ENCODE results near the gene FKBP15.
"Not testable (repeated sequence)": the region's sequence is repeated elsewhere in the genome, so short reads cannot be mapped to it uniquely, and the experiment has no call there.

FKBP15 gene

DNA sequence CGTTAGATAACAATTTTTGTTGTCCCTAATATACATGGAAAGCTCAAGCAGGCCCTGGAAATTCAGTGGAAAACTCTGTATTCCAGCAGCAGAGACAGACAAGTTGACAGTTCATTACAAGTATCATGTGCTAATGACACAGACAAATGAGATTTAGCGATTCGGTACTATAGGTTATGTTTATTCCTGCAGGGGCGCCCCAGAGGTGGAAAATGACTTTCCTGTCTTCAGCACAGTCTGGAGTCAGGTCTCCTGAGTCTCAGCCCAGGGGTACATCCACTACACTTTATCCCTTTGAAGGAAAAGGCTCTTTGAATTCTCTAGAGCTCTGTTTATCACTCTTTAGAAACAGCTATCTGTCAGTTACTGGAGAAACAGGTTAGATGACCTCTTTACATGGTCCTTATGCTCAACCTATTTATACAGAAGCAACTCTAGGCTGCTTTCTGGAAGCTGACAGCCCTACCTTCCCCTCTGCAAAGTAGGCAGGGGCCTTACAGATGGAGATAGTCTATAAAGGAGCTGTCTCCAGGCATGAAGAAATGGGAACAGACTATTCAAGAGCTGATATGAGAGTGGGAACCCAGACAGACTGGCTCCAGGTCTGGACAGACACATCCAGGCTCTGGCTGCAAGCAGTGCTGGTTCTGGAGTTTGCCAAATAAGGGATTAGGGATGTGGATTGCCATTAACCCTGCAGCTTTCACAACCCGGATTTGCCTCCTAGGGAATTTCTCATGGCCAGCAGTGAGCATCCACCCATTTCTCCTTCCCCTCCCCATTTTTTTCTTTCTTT, 77.4 kb downstream of the FKBP15 start:
- DNase-seq (ENCODE audit: low read depth), result no peak

DNA sequence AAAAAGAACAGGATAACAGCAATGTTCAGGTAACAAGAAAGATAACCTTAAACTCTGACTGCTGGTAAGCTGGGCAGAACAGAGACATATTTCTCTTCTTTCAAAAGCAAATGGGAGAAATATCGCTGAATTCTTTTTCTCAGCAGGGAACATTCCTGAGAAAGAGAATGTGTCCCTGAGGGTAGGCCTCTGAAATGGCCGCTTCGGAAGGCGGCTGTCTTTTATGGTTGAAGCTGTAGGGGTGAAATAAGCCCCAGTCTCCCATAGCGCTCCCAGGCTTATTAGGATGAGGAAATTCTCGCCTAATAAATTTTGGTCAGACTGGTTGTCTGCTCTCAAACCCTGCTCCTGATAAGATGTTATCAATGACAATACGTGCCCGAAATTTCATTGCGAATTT, 80.2 kb downstream of the FKBP15 start:
- DNase-seq (ENCODE audit: low read depth), result not testable (repeated sequence)

DNA sequence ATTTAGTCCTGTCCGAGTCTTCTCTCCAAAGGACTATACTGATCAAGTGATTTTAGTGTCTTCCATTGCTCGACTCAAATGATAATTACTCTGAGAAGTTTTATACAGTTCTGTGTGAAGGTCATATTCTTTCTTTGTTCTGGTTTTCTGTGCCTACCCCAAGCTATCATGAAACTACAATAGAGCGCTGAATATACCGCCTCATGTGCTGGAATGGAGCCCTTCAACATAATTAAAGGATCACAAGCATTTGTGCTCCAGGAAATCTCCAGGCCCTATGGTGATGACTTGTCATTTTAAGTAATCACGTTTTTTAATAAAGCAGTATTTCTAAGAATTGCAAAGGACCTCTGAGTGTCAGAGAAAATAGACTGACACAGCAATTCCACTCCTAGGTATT, 81.1 kb downstream of the FKBP15 start:
- DNase-seq (ENCODE audit: low read depth), result no peak

DNA sequence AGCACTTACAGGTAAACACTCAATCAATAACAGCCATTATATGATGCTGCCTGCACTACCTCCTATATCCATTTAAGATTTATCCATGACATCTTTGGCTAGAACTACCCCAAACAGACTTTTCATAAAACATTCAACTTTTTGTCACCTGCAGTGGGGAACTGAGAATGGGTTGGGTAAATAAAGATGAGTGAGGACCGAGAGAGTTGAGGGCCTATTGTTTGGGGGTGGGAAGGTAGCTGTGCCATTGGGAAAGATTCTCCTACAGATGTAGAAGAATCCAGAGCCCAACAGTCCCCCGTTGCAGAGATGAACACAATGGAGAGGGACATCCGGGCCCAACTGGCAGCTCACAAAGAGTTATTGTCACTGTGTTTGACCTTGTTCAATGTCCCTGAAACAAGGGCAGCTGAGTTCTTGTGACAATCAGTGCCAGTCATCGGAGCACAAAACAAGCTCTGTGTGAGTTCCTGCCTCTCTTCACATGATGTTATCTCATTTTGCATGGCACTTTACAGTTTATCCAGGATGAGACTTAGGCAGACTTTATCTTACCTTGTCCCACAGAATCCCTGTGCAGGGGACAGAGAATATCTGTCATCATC, 81.8 kb downstream of the FKBP15 start:
- DNase-seq (ENCODE audit: low read depth), result no peak

DNA sequence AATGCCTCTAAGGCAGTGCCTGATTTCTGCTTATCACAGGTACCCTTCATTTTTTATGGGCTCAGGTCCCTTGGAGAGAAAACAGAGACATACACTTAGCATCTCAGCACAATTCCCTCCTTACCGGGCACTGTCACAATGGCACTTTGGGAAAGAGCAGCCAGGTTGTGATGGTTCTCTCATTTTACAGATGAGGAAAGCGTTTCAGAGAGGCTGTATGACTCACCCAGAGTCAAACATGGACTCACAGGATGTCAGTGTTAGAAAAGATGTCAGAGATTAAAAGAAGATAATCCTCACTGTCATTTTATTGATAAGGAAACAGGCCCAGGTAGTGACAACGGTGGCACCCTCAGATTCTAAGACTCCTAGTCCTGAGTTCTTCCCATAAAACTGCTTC, 82.3 kb downstream of the FKBP15 start:
- no peak for DNase-seq (ENCODE audit: low read depth)

DNA sequence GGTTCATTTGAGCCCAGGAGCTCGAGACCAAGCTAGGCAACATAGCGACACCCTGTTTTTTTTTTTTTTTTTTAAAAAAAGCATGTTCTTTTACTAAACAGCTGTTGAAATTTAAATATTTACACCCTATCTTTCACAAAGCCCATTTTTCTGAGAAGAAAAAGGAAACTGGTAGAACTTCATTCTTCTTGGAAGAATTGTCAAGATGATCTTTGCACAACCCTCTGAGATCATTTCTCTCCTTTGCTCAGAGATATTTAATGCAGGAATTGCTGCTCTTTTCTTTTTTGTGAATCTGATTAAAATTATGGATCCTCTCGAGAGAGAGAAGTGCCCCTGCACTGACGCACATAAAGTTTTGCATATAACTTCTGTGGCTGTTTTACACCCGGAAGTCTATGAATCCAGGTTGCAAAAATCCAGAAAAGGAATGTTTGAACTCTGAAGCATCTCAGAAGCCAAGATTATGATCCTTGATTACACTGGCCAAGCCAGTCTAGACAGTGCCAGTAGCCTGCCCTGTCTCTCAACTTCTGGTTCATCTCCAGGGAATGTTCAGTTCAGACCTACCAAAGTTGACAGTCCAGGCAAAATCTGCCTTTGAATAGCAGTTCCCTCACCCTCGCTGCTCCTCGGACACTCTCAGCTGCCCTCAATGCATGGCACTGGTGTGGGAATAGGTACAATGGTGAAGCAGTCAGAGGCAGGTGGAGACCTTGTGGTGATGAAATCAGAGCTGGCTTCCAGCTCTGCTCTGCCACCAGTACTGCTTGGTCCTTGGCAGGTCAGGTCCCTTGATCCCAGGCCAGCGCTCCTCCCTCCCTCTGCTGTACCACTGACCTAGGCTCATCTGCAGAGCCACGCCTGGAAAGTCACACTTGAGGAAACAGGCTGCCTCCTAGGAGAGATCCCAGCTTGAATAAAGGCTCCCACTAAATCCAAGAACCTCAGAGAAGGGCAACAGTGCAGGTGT, 83.6 kb downstream of the FKBP15 start:
- DNase-seq (ENCODE audit: low read depth), result no peak

DNA sequence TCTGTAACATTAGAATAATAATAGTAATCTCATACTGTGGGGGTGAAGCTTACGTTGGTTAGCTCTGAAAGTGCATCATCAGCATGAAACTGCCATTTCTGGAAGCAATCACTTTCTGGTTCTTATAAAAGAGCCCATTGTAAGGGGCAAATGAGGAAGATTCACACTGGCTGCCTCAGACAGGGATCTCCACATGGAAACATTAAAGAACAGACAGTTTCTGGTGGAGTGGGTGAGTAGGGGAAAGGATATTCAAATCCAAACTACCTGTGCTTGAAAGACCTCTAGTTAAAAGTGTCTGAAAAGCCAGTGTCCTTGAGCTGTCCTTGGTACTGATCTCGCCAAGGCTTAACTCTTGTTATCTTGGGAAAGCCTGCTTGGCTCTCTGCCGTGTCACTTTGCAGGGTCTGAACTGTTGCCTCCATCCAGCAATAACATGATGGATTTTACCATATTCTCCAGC, 89.4 kb downstream of the FKBP15 start:
- no peak for DNase-seq (ENCODE audit: low read depth)

DNA sequence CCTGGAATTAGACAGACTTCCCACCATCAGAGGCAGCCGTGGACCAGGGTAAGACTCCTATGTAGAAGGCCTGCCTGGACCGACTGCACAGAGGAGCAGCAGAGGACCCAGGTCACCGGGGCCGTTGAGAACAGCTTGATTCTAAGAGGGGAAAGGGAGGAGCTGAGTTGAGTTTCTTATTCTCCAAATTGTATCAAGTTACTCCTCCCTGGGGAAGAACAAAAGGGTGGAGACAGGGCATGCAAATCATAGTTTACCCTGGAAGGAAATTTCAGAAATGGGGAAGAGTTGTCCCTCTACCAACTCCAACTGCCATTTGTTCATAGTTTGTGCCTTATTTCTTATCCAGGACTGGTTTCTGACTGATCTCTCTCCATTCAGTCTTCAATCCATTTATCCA, 91.2 kb downstream of the FKBP15 start:
- DNase-seq (ENCODE audit: low read depth), result no peak

DNA sequence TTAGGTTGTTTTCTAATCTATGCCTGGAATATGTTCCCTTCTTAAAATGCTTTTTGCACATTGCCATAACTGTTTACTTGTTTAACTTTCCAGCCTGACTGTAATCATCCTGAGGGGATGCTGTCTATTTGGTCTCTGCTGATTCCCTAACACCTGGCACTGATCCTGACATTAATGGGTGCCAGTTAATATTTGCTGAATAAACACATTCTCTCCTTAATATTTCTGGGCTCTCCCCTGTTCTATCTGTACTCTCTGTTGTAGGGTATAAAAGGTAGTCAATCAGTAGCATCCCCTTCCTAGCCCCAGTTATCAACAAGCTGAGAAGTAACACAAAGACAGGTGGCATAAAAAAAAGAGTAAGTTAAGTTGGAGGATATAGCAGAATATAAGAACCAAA, 91.6 kb downstream of the FKBP15 start:
- no peak for DNase-seq (ENCODE audit: low read depth)

DNA sequence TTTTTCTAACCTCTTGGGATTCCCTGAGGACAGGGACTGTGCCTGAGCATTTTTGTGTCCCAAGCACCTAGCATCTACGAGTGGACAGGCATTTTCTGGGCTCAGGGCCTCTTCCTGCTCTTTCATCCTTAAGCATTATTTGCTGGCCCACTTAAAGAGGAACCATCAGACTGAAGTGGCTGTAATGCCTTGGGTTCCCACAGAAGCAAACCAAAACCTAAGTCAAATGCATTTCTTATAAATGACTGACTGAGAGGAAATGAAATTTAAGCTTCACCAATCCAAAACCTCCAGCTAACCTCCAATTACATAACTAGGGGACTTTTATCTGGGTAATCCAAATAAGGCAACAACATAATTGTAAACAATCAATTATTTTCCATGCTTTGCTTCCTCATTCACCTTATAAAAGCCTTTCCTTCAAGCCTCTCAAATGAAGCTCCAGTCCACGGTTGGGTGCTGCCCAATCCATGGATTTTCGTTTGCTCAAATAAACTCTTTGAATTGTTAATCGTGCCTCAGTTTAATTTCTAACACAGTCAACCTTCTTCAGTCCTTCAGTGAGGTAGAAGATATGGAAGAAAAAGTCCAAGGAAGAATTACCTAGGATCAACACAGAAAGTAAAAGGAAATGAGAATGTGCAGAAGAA, 95.6 kb downstream of the FKBP15 start:
- DNase-seq (ENCODE audit: low read depth), result no peak

DNA sequence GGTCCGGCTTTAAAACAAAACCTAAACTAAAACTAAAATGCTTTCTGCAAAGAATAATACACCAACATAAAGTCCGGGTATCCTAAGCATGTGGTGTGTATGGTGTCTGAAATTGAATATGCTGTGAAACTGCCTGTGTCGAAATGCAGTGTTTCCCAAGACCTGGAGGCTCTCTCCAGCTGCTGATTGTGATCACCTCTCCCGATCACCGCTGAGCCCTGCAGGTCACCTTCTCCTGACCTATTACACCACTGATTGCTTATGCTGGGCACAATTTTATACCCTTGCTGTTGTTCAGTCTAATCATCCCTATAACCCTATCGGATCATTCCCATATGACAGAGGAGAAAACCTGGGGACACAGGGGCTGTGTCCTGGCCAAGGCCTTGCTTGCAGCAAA, 102.2 kb downstream of the FKBP15 start:
- not testable (repeated sequence) for DNase-seq (ENCODE audit: low read depth)

Data from CMK (cell line).